NCI-H524 (cell line): ENCODE data around the gene TYW5.

Experiments
- DNase-seq, 2 experiments: peaks; one replicate each; lab custom pipeline; 2025; lab: John Stamatoyannopoulos, UW

The TYW5 gene

GRCh38 chr2:199955339-199956061 lies at the start of gene TYW5, which contains the start of gene MAIP1:
TSS of gene TYW5 (minus strand) at chr2:199955491. CDS start at chr2:199955470, 21 bp downstream.
TSS of gene MAIP1 (plus strand) at chr2:199955582. CDS start at chr2:199955799, 217 bp downstream.
- DNase-seq, result peak; percentile 81 to 84

- DNase-seq, result no peak
Measured at GRCh38 chr2:200003444-200003843, 48.2 kb upstream of the TYW5 start.

- DNase-seq, result no peak
Measured at GRCh38 chr2:200000444-200001163, 45.3 kb upstream of the TYW5 start.

GRCh38 chr2:199999166-199999565 lies 43.9 kb upstream of the TYW5 start:
- no peak for DNase-seq

GRCh38 chr2:199997296-199997695 lies 42.0 kb upstream of the TYW5 start:
- DNase-seq, result no peak

- DNase-seq, result no peak
Measured at GRCh38 chr2:199994896-199995295, 39.6 kb upstream of the TYW5 start.

- no peak for DNase-seq
Measured at GRCh38 chr2:199994371-199994770, 39.1 kb upstream of the TYW5 start.

GRCh38 chr2:199992296-199992695 lies 37.0 kb upstream of the TYW5 start:
- no peak for DNase-seq

GRCh38 chr2:199991691-199992090 lies 36.4 kb upstream of the TYW5 start:
- no peak for DNase-seq

- DNase-seq, result no peak
Measured at GRCh38 chr2:199989822-199990221, 34.5 kb upstream of the TYW5 start.

GRCh38 chr2:199988151-199988550 lies 32.9 kb upstream of the TYW5 start:
- DNase-seq, result peak; percentile 3 to 82

- DNase-seq, result peak in 1 of 2 experiments; percentile 6
Measured at GRCh38 chr2:199987586-199987985, 32.3 kb upstream of the TYW5 start.

GRCh38 chr2:199985625-199986207 lies 30.4 kb upstream of the TYW5 start:
- DNase-seq, result peak; percentile 75 to 76

- no peak for DNase-seq
Measured at GRCh38 chr2:199984755-199985154, 29.5 kb upstream of the TYW5 start.

GRCh38 chr2:199984159-199984558 lies 28.9 kb upstream of the TYW5 start:
- DNase-seq, result no peak

GRCh38 chr2:199983534-199983933 lies 28.2 kb upstream of the TYW5 start:
- DNase-seq, result no peak

- DNase-seq, result no peak
Measured at GRCh38 chr2:199982126-199982843, 27.0 kb upstream of the TYW5 start.

GRCh38 chr2:199979832-199980628 lies 24.7 kb upstream of the TYW5 start:
- DNase-seq, result peak; percentile 46 to 68

- no peak for DNase-seq
Measured at GRCh38 chr2:199979398-199979797, 24.1 kb upstream of the TYW5 start.

GRCh38 chr2:199977984-199978415 lies 22.7 kb upstream of the TYW5 start:
- DNase-seq, result no peak

GRCh38 chr2:199975273-199975895 lies 20.1 kb upstream of the TYW5 start:
- DNase-seq, result no peak
